GM12864 (cell line): ENCODE results near the gene DDA1.

Experiments
- DNase-seq: peaks from one replicate; pipeline ENCODE4 v3.0.0-alpha.2; 2011; ENCODE audit warnings: low read depth
- H3K4me3 ChIP-seq: 2 replicates; pipeline ENCODE4 v1.5.1; 2011; ENCODE audit warnings: mild to moderate bottlenecking, low read depth, low read length, control low read depth
- CTCF ChIP-seq: IDR thresholded peaks from 2 replicates; pipeline ENCODE4 v1.5.1; 2011; ENCODE audit warnings: low read depth, mild to moderate bottlenecking, moderate library complexity, low read length, control low read depth, inconsistent platforms; ENCODE audit errors: missing control alignments

The DDA1 gene

GRCh38 chr19:17305517-17306284 lies 3.7 kb upstream of the DDA1 start, which contains the start of gene MRPL34:
MRPL34 (plus strand) TSS chr19:17305872; CDS start chr19:17305893, 21 bp downstream.
- DNase-seq = peak; percentile 98
- H3K4me3 ChIP-seq = peak within 1 kb of the TSS; percentile 82
- peak; percentile 79 for TF ChIP-seq CTCF

DNA sequence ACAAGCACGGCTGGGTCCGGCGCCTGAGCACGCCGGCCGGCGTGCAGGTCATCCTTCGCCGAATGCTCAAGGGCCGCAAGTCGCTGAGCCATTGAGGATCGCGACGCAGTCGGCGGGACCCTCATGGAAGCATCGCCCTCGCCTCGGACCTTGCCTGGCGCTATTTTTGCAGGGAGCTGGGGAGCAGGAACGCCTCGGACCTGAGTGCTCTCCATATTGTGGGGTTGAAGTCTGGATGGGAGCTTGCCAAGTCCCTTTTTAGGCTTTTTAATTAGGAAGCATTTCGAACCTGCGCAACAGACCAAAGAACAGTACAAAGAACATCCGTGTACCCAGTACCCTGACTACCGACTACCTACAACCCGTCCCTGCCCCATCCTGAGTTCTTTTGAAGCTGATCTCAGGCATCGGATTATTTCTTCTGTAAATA lies 3.1 kb upstream of the DDA1 start:
- DNase-seq = no peak
- peak overlapping the region; percentile 82 for H3K4me3 ChIP-seq
- no peak for TF ChIP-seq CTCF

- no peak for DNase-seq
- H3K4me3 ChIP-seq = no peak overlapping the region
- no peak for TF ChIP-seq CTCF
Observed at GRCh38 chr19:17307876-17308377, 1.4 kb upstream of the DDA1 start.

- DNase-seq = no peak
- TF ChIP-seq CTCF = no peak
- peak overlapping the region; percentile 75 for H3K4me3 ChIP-seq
Observed at GRCh38 chr19:17309965-17310461, 650 bp downstream of the DDA1 start.

GRCh38 chr19:17311455-17312188 lies 2.3 kb downstream of the DDA1 start:
- no peak for TF ChIP-seq CTCF
- H3K4me3 ChIP-seq = no peak overlapping the region
- no peak for DNase-seq

GRCh38 chr19:17312189-17313113 lies 3.1 kb downstream of the DDA1 start:
- no peak for DNase-seq
- no peak overlapping the region for H3K4me3 ChIP-seq
- no peak for TF ChIP-seq CTCF
